ENCODE measurements around the gene TFRC.

- TF ChIP-seq CTCF (IDR thresholded peaks at IDR 0.05) (no peak), E2F4 (CRISPR knock-in tag; IDR thresholded peaks at IDR 0.05; ENCODE audit: borderline replicate concordance, low read depth) (no peak), MAX (CRISPR knock-in tag; IDR thresholded peaks at IDR 0.05) (no peak), ATF3 (CRISPR knock-in tag; conservative IDR thresholded peaks at IDR 0.05) (no peak), NR3C1 (CRISPR knock-in tag; conservative IDR thresholded peaks at IDR 0.05; ENCODE audit: low read depth) (no peak)
Observed at GRCh38 chr3:196016485-196016884, 65.4 kb downstream of the TFRC start.

Data from WTC11 (cell line).